ENCODE measurements around the gene OGFRL1. TPM values are rescaled to one million over a fixed set of nuclear protein-coding genes. Genes with fewer than 3 reads are reported as not detected.

Gene OGFRL1
- total RNA-seq, 1 experiment from 2014 or later: 5.4 TPM

DNA sequence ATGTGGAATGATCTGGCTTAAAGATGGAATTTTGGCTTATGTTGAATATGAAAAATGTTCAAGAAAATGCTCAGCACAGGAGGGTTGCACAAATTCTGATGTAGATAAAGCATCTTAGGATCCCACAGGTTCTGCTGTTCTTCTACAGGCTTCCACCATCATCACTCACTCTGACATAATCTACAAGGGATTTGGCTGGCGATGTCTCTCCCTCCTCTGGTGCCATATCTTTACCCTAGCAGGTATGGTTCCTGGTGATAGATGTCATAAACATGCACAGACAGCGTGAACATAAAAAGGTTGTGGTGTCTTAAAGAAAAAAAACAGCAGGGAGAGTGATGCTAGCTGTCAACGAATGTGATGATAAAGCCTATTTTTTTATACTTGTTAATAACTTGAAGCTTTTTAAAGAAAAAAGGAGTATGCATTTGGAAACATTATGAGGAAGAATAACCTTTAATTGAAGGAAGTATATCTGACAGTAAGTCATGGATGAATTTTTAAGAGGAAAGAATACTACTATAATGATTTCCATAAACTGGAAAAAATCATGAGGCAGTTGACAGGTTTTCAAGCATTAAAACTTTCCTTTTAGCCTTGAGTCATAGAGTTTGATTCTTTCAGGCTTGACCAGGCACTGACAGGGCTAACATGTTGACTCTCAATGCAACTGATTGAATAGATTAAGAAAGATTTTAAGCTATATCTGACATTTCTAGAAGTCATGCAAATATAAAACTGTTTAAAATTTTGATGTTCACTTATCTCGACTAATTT is 50.1 kb downstream of the OGFRL1 start (continued):
- TF ChIP-seq, protein P1, sequence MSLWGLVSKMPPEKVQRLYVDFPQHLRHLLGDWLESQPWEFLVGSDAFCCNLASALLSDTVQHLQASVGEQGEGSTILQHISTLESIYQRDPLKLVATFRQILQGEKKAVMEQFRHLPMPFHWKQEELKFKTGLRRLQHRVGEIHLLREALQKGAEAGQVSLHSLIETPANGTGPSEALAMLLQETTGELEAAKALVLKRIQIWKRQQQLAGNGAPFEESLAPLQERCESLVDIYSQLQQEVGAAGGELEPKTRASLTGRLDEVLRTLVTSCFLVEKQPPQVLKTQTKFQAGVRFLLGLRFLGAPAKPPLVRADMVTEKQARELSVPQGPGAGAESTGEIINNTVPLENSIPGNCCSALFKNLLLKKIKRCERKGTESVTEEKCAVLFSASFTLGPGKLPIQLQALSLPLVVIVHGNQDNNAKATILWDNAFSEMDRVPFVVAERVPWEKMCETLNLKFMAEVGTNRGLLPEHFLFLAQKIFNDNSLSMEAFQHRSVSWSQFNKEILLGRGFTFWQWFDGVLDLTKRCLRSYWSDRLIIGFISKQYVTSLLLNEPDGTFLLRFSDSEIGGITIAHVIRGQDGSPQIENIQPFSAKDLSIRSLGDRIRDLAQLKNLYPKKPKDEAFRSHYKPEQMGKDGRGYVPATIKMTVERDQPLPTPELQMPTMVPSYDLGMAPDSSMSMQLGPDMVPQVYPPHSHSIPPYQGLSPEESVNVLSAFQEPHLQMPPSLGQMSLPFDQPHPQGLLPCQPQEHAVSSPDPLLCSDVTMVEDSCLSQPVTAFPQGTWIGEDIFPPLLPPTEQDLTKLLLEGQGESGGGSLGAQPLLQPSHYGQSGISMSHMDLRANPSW (CRISPR knock-in tag; conservative IDR thresholded peaks at IDR 0.05; ENCODE audit: low read depth): no peak
- TF ChIP-seq NR2C2 (CRISPR knock-in tag; IDR thresholded peaks at IDR 0.05): no peak
- TF ChIP-seq, protein P2, sequence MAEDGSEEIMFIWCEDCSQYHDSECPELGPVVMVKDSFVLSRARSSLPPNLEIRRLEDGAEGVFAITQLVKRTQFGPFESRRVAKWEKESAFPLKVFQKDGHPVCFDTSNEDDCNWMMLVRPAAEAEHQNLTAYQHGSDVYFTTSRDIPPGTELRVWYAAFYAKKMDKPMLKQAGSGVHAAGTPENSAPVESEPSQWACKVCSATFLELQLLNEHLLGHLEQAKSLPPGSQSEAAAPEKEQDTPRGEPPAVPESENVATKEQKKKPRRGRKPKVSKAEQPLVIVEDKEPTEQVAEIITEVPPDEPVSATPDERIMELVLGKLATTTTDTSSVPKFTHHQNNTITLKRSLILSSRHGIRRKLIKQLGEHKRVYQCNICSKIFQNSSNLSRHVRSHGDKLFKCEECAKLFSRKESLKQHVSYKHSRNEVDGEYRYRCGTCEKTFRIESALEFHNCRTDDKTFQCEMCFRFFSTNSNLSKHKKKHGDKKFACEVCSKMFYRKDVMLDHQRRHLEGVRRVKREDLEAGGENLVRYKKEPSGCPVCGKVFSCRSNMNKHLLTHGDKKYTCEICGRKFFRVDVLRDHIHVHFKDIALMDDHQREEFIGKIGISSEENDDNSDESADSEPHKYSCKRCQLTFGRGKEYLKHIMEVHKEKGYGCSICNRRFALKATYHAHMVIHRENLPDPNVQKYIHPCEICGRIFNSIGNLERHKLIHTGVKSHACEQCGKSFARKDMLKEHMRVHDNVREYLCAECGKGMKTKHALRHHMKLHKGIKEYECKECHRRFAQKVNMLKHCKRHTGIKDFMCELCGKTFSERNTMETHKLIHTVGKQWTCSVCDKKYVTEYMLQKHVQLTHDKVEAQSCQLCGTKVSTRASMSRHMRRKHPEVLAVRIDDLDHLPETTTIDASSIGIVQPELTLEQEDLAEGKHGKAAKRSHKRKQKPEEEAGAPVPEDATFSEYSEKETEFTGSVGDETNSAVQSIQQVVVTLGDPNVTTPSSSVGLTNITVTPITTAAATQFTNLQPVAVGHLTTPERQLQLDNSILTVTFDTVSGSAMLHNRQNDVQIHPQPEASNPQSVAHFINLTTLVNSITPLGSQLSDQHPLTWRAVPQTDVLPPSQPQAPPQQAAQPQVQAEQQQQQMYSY (CRISPR knock-in tag; IDR thresholded peaks at IDR 0.05): no peak
- TF ChIP-seq ZBTB21 (CRISPR knock-in tag; IDR thresholded peaks at IDR 0.05; ENCODE audit: borderline replicate concordance): no peak
- TF ChIP-seq FOXK1 (CRISPR knock-in tag; IDR thresholded peaks at IDR 0.05): no peak
- TF ChIP-seq CBFB (CRISPR knock-in tag; IDR thresholded peaks at IDR 0.05; ENCODE audit: low read depth): no peak
- no peak for TF ChIP-seq MYBL2 (CRISPR knock-in tag; IDR thresholded peaks at IDR 0.05)
- no peak for TF ChIP-seq HMGA2 (CRISPR knock-in tag; IDR thresholded peaks at IDR 0.05)

DNA sequence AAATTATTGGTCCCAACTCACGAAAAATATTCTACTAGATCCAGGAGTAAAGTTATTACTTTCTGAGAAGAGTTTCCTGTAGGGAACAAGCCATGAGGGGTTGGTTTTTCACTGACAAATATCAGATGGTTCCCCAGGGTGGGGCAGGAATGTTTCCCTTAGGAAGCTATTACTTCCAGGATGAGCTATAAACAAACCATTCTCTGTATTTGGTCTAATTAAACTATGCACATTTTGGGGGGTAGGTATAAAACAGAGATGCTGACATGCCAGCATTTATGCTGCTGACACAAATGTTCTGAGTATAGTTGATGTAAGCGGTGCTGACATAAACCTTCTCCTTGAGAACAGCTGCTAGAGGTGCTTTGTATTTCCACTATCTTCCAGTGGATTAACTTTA is 54.2 kb downstream of the OGFRL1 start:
- TF ChIP-seq, protein P3, sequence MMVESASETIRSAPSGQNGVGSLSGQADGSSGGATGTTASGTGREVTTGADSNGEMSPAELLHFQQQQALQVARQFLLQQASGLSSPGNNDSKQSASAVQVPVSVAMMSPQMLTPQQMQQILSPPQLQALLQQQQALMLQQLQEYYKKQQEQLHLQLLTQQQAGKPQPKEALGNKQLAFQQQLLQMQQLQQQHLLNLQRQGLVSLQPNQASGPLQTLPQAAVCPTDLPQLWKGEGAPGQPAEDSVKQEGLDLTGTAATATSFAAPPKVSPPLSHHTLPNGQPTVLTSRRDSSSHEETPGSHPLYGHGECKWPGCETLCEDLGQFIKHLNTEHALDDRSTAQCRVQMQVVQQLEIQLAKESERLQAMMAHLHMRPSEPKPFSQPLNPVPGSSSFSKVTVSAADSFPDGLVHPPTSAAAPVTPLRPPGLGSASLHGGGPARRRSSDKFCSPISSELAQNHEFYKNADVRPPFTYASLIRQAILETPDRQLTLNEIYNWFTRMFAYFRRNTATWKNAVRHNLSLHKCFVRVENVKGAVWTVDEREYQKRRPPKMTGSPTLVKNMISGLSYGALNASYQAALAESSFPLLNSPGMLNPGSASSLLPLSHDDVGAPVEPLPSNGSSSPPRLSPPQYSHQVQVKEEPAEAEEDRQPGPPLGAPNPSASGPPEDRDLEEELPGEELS (CRISPR knock-in tag; IDR thresholded peaks at IDR 0.05): no peak
- TF ChIP-seq, protein P4, sequence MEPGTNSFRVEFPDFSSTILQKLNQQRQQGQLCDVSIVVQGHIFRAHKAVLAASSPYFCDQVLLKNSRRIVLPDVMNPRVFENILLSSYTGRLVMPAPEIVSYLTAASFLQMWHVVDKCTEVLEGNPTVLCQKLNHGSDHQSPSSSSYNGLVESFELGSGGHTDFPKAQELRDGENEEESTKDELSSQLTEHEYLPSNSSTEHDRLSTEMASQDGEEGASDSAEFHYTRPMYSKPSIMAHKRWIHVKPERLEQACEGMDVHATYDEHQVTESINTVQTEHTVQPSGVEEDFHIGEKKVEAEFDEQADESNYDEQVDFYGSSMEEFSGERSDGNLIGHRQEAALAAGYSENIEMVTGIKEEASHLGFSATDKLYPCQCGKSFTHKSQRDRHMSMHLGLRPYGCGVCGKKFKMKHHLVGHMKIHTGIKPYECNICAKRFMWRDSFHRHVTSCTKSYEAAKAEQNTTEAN (CRISPR knock-in tag; IDR thresholded peaks at IDR 0.05): no peak
- TF ChIP-seq ZBTB21 (CRISPR knock-in tag; IDR thresholded peaks at IDR 0.05; ENCODE audit: borderline replicate concordance): no peak
- no peak for TF ChIP-seq ELF4 (CRISPR knock-in tag; IDR thresholded peaks at IDR 0.05; ENCODE audit: low read depth)
- TF ChIP-seq, protein P5, sequence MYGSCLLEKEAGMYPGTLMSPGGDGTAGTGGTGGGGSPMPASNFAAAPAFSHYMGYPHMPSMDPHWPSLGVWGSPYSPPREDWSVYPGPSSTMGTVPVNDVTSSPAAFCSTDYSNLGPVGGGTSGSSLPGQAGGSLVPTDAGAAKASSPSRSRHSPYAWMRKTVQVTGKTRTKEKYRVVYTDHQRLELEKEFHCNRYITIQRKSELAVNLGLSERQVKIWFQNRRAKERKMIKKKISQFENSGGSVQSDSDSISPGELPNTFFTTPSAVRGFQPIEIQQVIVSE (CRISPR knock-in tag; IDR thresholded peaks at IDR 0.05; ENCODE audit: borderline replicate concordance): no peak
- no peak for TF ChIP-seq TP53 (CRISPR knock-in tag; IDR thresholded peaks at IDR 0.05)
- no peak for TF ChIP-seq GABPB1 (CRISPR knock-in tag; IDR thresholded peaks at IDR 0.05)
- TF ChIP-seq FOXJ3 (CRISPR knock-in tag; IDR thresholded peaks at IDR 0.05; ENCODE audit: borderline replicate concordance): no peak
- TF ChIP-seq, protein P6, sequence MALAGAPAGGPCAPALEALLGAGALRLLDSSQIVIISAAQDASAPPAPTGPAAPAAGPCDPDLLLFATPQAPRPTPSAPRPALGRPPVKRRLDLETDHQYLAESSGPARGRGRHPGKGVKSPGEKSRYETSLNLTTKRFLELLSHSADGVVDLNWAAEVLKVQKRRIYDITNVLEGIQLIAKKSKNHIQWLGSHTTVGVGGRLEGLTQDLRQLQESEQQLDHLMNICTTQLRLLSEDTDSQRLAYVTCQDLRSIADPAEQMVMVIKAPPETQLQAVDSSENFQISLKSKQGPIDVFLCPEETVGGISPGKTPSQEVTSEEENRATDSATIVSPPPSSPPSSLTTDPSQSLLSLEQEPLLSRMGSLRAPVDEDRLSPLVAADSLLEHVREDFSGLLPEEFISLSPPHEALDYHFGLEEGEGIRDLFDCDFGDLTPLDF (CRISPR knock-in tag; IDR thresholded peaks at IDR 0.05): no peak
- no peak for TF ChIP-seq TCF7 (CRISPR knock-in tag; IDR thresholded peaks at IDR 0.05; ENCODE audit: low read depth)
- TF ChIP-seq NR1H2 (CRISPR knock-in tag; IDR thresholded peaks at IDR 0.05): no peak
- TF ChIP-seq ZNF219 (CRISPR knock-in tag; IDR thresholded peaks at IDR 0.05; ENCODE audit: borderline replicate concordance): no peak
- no peak for TF ChIP-seq ETV6 (CRISPR knock-in tag; IDR thresholded peaks at IDR 0.05)
- TF ChIP-seq ZNF121 (CRISPR knock-in tag; IDR thresholded peaks at IDR 0.05): no peak
- TF ChIP-seq SP1 (CRISPR knock-in tag; conservative IDR thresholded peaks at IDR 0.05): no peak
- Mint-ChIP-seq H3K27me3 (ENCODE audit: low read depth) (no peaks in the 10 kb centered on the region), H3K27ac (no peak overlapping the region), H3K9me3 (0 out of 2 replicates have a peak, but pooled peaks cover 4% of the 10 kb centered on the region), H3K4me1 (peaks cover 10% of the 10 kb centered on the region), H3K4me3 (no peak overlapping the region), H3K36me3 (no peaks in the 10 kb centered on the region)
- DNase-seq (ENCODE audit: low spot score) (no peak), ATAC-seq (no peak)
- POLR2A ChIA-PET: no interaction called here
- CTCF ChIA-PET: interaction anchor here (0.9 to 1.2 kb wide), 2 partner anchors 152 to 167 kb away, joined by 3 to 4 read pairs; no protein-coding TSS in a partner anchor

Measured in WTC11 (cell line).